Measurements from ENCODE around the gene ATAD2B. TPM values are rescaled to one million over a fixed set of nuclear protein-coding genes. Genes with fewer than 3 reads are reported as not detected.

Gene ATAD2B
- total RNA-seq, 4 donors from 2014 or later, result 7.3 to 18.1 (median 7.7) TPM

DNA sequence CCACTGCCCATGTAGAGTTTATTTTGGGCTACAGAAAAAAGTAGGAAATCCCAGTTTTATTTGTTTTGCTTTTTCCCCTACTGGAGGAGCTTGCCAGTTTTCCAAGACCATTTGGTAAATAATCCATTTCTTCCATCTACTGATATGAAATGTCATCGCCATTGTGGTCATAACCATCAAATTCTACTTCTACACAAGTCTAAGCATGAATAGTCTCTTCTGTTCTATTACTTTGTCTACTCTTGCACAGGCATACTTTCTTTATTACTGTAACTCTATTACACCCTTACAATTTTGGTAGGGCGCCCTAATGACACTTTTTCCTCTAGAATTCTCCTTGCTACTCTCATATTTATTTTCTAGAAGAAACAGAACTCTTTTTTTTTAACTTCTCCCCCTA, 120.7 kb downstream of the ATAD2B start:
- H3K4me3 ChIP-seq, result no peak overlapping the region
- intact Hi-C loops (cut with DNase I; ENCODE audit: low total_unique reads) (no loop called here), in situ Hi-C loops (cut with MboI; ENCODE audit: low sequenced_read_pairs in 4 of 4) (no loop called here)
- H3K27ac ChIP-seq, result no peak overlapping the region
- peaks cover 0 to 6% of the 10 kb centered on the region in 2 donors for H3K36me3 ChIP-seq
- TF ChIP-seq, protein P1, sequence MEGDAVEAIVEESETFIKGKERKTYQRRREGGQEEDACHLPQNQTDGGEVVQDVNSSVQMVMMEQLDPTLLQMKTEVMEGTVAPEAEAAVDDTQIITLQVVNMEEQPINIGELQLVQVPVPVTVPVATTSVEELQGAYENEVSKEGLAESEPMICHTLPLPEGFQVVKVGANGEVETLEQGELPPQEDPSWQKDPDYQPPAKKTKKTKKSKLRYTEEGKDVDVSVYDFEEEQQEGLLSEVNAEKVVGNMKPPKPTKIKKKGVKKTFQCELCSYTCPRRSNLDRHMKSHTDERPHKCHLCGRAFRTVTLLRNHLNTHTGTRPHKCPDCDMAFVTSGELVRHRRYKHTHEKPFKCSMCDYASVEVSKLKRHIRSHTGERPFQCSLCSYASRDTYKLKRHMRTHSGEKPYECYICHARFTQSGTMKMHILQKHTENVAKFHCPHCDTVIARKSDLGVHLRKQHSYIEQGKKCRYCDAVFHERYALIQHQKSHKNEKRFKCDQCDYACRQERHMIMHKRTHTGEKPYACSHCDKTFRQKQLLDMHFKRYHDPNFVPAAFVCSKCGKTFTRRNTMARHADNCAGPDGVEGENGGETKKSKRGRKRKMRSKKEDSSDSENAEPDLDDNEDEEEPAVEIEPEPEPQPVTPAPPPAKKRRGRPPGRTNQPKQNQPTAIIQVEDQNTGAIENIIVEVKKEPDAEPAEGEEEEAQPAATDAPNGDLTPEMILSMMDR (IDR thresholded peaks at IDR 0.05 in 4 of 5, conservative IDR thresholded peaks at IDR 0.05 in 1 of 5), result no peak
- no peak for TF ChIP-seq POLR2A (IDR thresholded peaks at IDR 0.05)
- H3K9me3 ChIP-seq, result no peaks in the 10 kb centered on the region
- DNase-seq (no peak), ATAC-seq (no peak)
- H3K4me1 ChIP-seq, result peaks cover 0 to 4% of the 10 kb centered on the region in 2 donors
- H3K27me3 ChIP-seq, result no peaks in the 10 kb centered on the region

DNA sequence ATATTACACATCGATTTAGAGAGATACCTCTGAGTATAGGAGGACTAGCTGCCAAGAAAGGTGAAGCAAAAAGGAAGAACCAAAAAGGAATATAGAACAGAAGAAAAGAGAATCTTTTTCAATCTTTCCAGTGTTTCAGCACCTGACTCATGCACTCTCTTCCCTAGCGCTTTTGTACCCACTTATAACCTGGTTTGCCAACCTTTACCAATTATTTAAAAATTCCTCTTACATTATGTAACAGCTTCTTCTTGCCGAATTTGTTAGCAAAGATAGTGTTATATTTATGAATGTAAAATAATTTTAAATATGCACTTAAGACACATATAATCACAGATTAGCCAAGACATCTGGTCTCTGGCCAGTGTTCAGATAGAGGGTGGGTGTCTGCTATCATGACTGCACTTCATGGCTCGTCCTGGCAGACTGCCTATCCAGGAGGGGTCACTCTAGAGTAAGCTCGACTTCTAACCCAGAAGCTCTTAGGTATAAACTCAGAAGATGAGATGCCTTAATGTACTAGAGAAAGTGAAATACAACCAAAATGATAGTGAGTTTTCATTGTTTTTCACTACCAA, 122.9 kb downstream of the ATAD2B start:
- H3K9me3 ChIP-seq, result no peaks in the 10 kb centered on the region
- ATAC-seq, result no peak
- peak in 1 of 2 donors; percentile 31 for DNase-seq
- in situ Hi-C loops (cut with MboI; ENCODE audit: low sequenced_read_pairs in 4 of 4), result no loop called here
- TF ChIP-seq POLR2A (IDR thresholded peaks at IDR 0.05), result no peak
- TF ChIP-seq, protein P1 (IDR thresholded peaks at IDR 0.05 in 4 of 5, conservative IDR thresholded peaks at IDR 0.05 in 1 of 5), result no peak
- no peaks in the 10 kb centered on the region for H3K36me3 ChIP-seq
- H3K4me1 ChIP-seq, result peaks cover 0 to 4% of the 10 kb centered on the region in 2 donors
- no peak overlapping the region for H3K27ac ChIP-seq
- H3K27me3 ChIP-seq, result no peaks in the 10 kb centered on the region
- no peak overlapping the region for H3K4me3 ChIP-seq
- intact Hi-C loops (cut with DNase I; ENCODE audit: low total_unique reads), result no loop called here

DNA sequence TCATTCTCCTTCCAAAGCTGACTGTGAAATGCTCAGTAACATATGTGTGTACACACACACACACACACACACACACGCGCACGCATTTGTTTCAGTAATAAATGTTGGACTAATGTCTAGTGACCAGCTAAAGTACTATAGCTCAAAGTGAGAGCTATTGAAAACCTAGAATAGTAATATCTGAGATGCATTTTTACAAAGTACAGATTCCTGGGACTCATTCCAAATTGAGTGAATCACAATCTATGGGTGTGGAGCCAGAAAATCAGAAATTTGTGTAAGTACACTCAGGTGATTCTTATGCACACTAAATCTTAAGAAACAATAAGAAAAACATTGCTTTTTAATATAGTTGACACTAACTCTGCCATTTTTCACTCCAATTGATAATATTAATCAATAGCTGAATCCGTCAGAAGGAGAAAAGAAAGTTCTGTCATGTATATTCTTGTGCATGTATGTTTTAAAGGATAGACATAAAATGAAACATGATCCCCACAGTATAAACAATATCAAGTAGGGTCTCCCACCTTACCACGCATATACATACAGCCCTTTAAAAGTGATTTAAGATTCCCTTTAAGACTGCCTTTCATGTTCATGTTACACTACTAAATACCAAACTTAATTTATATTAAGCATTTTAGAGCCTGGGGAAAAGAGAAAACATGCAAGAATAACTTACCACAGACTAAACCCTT, 123.5 kb downstream of the ATAD2B start:
- intact Hi-C loops (cut with DNase I; ENCODE audit: low total_unique reads), result no loop called here
- in situ Hi-C loops (cut with MboI; ENCODE audit: low sequenced_read_pairs in 4 of 4), result no loop called here
- Histone ChIP-seq H3K27me3 (no peaks in the 10 kb centered on the region), H3K4me1 (peaks cover 0 to 4% of the 10 kb centered on the region in 2 donors), H3K4me3 (no peak overlapping the region), H3K36me3 (no peaks in the 10 kb centered on the region), H3K27ac (no peak overlapping the region), H3K9me3 (no peaks in the 10 kb centered on the region)
- TF ChIP-seq, protein P1 (IDR thresholded peaks at IDR 0.05 in 4 of 5, conservative IDR thresholded peaks at IDR 0.05 in 1 of 5), result no peak
- TF ChIP-seq POLR2A (IDR thresholded peaks at IDR 0.05), result no peak
- DNase-seq (no peak), ATAC-seq (no peak)

DNA sequence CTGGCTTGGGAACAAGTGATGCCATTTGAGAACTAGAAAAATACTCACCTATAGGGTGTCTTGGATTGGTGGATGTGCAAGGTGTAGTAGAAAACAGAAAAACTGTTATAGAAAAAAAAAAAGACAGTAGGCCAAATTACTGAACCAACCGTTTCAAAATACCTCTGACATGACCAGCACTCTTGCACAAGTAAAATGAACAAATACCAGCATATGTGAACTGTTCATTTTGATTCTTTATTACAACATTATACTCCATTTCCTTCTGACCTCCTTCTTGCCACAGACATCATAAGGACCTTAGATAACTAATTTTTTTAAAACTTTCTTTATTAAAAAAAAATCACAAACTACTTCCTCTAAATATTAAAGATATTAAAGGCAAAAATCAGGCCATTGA, 125.5 kb downstream of the ATAD2B start:
- H3K4me1 ChIP-seq, result peaks cover 0 to 4% of the 10 kb centered on the region in 2 donors
- DNase-seq (no peak), ATAC-seq (no peak)
- no peak overlapping the region for H3K27ac ChIP-seq
- in situ Hi-C loops (cut with MboI; ENCODE audit: low sequenced_read_pairs in 4 of 4), result no loop called here
- no peak overlapping the region for H3K4me3 ChIP-seq
- intact Hi-C loops (cut with DNase I; ENCODE audit: low total_unique reads), result no loop called here
- no peaks in the 10 kb centered on the region for H3K27me3 ChIP-seq
- H3K36me3 ChIP-seq, result peaks cover 0 to 8% of the 10 kb centered on the region in 2 donors
- TF ChIP-seq, protein P1 (IDR thresholded peaks at IDR 0.05 in 4 of 5, conservative IDR thresholded peaks at IDR 0.05 in 1 of 5), result no peak
- TF ChIP-seq POLR2A (IDR thresholded peaks at IDR 0.05), result no peak
- H3K9me3 ChIP-seq, result no peaks in the 10 kb centered on the region

Measured in gastrocnemius medialis (tissue), 4 donors.